Measurements from ENCODE around the gene FBXW9.

DNA sequence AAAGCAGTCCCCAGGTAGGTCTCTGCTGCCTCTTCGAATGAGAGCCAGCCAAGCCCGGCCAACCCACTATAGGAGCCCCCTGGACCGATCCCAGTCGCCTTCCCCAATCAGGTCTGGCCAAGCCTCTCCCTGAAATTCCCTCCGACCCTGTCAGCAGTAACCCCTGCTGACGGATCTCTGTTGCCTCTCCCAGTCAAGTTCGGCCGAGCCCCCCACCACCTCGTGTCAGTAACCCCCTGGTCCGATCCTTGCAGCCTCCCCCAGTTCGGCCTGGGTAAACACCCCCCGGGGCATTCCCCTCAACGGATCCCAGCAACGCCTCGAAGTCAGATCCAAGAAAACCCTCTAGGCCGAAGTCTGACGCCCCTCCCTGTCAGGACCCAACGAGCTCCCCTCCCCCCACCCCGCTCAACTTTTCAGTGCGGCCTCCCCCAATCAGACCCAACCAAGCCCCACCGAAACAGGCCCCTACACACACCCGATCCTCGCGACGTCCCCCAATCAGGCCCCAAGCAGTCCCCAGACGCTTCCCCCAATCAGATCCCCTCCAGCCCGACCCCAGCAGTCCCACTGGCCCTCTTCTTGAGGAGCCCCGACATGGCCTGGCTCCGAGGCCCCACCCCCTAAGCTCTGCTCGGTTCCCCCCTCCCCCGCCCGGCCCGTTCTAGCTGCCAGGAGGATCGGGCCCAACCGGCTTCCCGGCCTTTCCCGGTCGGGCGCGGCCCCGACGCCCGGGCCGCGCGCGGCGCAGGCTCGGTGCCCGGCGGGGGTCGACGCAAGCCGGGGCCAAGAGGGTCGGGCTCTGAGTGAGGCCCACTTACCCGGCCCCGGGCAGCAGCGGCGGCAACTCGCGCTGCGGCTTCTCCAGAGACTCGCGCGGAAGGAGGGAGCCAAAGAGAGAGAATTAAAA, 25.5 kb upstream of the FBXW9 start:
- TF ChIP-seq, protein P1, sequence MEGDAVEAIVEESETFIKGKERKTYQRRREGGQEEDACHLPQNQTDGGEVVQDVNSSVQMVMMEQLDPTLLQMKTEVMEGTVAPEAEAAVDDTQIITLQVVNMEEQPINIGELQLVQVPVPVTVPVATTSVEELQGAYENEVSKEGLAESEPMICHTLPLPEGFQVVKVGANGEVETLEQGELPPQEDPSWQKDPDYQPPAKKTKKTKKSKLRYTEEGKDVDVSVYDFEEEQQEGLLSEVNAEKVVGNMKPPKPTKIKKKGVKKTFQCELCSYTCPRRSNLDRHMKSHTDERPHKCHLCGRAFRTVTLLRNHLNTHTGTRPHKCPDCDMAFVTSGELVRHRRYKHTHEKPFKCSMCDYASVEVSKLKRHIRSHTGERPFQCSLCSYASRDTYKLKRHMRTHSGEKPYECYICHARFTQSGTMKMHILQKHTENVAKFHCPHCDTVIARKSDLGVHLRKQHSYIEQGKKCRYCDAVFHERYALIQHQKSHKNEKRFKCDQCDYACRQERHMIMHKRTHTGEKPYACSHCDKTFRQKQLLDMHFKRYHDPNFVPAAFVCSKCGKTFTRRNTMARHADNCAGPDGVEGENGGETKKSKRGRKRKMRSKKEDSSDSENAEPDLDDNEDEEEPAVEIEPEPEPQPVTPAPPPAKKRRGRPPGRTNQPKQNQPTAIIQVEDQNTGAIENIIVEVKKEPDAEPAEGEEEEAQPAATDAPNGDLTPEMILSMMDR (conservative IDR thresholded peaks at IDR 0.05; ENCODE audit: low read depth in 2 of 2) = no peak
- TF ChIP-seq POLR2AphosphoS5 (IDR thresholded peaks at IDR 0.05; ENCODE audit: low read depth) = no peak
- TF ChIP-seq, protein P2, sequence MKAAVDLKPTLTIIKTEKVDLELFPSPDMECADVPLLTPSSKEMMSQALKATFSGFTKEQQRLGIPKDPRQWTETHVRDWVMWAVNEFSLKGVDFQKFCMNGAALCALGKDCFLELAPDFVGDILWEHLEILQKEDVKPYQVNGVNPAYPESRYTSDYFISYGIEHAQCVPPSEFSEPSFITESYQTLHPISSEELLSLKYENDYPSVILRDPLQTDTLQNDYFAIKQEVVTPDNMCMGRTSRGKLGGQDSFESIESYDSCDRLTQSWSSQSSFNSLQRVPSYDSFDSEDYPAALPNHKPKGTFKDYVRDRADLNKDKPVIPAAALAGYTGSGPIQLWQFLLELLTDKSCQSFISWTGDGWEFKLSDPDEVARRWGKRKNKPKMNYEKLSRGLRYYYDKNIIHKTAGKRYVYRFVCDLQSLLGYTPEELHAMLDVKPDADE (IDR thresholded peaks at IDR 0.05) = no peak
- TF ChIP-seq EZH2 (IDR thresholded peaks at IDR 0.05; ENCODE audit: low read depth, unreplicated experiment) = no peak
- TF ChIP-seq CREB1 (CRISPR knock-in tag; IDR thresholded peaks at IDR 0.05; ENCODE audit: low read depth) = no peak
- TF ChIP-seq EZH2phosphoT487 (IDR thresholded peaks at IDR 0.05; ENCODE audit: unreplicated experiment) = no peak
- no peak for TF ChIP-seq STAT1 (IDR thresholded peaks at IDR 0.05; ENCODE audit: unreplicated experiment)
- no peak for TF ChIP-seq ZNF114 (CRISPR knock-in tag; IDR thresholded peaks at IDR 0.05)
- no peak for TF ChIP-seq REST (IDR thresholded peaks at IDR 0.05; ENCODE audit: unreplicated experiment)
